IPS DF 4.7 (cell line): ENCODE results near the gene PELI2.

Experiments
- DNase-seq: peaks from one replicate; pipeline ENCODE4 v3.0.0-alpha.2; 2013; ENCODE audit warnings: low spot score; ENCODE audit errors: extremely low read depth

PELI2 gene

DNA sequence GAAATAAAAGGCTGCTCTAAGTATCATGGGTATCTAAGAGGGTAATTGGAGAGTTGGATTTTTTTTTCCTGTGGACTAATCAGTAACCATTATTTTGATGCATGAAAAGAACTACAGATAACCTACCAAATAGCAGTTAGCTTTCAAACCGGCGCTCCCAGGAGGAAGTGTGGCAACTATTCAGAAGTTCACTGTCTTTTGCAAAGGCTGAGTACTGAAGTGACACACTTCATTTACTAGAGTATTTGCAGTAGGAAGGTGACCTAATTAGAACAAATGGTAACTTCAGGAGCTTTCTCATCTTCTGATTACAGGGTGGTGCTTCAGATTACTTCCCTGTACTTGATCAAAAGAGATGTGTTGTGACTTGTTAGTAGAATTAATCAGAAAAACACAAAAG lies 87.7 kb downstream of the PELI2 start:
- no peak for DNase-seq

DNA sequence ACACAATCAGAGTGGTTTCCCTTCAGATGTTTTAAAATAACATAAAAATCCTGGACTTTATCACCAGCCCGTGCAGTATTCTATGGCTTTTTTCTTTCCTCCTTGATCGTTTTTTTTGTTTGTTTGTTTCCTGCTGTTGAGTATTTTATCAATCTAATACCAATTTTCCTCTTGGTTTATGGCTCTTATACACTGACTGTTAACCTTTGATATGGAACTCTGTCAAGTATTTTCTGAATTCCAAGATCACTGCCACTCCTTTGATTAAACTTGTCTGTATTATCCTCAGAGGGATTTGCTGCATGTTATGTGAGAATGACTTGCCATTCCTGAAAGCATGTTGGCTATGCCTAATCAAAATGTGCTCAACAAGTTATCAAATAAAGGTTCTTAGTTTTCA lies 88.4 kb downstream of the PELI2 start:
- no peak for DNase-seq

DNA sequence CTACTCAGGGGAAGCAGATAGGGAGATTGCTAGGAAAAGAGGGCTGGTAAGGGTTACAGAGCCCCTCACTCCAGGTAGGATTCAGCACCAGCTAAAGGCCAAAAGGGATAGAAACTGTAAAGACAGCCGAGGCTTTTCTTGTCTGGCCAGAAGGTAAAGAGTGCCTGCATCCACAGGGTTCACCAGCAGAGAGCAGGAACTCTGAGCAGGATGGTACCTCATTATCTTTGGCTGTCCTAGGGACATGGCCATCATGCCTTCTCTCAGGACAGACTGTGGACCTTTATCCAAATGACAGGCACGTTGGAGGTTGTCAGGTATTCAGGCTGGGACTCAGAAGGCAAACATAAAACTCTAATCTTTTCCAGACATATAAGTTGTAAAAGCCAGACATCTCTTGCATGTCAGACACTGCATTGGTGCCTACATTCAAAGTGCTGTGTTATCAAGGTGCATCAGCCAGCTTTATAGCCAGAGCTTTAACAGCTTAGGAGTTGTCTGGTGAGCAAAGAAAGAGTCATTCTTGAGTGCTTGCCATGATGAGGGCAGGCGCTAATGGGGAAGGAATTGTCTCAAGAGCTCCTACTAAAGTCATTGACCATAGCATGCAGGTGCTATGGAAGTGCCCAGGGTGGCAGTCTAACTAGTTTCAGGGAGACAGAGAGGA lies 89.5 kb downstream of the PELI2 start:
- no peak for DNase-seq

DNA sequence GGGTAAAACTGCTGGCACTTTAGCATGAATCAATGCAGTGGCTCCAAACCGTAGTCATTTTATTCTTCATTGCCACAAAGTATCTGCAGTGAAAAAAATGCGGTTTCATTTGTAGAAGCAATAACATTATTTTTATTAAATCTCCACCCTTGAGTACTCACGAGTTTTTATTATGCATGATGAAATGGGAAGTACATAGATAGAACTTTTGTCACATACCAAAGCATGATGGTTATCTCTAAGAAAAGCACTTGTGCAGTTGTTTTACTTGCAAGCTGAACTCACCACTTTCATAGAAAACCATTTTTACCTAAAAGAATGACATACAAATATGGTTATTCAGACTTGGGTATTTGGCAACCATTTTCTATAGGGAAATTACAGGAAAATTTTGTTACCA lies 90.3 kb downstream of the PELI2 start:
- no peak for DNase-seq

DNA sequence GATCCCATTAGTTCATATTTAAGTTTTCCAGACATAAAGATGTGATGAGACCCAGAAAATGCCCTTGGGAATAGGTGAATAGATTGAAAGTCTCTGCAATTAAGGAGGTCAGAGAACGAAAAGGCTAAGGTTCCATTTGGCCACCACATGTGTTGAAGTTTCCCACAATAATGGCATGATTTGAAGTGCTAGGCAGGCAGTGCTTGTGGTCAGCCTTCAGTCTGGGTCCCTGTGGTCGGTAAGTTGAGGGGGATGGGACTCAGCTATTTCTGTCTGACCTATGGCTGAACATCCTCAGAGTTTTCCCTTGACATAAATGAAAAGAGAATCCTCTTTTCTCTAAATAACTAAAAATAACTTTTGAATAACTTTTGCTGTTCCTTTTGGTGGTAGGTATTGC lies 92.4 kb downstream of the PELI2 start:
- no peak for DNase-seq

DNA sequence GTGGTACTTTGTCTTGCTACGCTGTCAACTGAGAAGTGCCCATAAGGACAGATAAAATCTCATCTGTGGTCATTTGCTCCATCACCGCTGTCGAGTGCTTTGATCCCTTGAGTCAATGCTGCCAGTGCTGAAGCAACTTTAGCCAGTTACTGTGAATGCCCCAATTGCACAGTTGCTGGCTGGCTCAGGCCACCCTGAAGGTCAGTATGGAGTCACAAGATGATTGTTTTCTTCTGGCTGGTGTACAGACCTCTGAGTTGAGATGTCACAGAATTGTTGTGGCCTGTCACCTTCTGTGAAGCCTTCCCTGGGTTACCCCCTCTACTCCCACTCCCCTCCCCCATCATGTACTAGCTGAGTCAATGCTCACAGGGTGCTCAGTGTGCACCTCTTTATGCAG lies 92.9 kb downstream of the PELI2 start:
- no peak for DNase-seq

DNA sequence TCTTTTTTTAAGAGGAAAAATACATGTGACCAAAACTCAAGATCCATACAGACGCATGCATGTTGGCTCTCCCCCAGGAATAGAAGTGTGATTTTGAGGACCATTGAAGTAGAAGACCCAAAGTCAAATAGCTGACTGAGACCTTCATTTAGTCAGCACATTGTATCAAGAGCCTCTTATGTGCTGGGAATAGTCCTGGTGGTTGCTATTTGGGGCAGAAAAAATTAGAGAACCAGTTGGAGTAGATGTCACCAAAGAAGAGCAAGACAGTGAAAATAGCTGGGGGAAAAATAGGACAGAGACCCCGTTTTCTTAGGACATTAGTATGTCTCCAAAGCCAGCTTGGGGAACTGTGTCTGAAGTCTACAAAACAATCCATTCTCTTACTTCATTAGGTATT lies 93.6 kb downstream of the PELI2 start:
- no peak for DNase-seq

DNA sequence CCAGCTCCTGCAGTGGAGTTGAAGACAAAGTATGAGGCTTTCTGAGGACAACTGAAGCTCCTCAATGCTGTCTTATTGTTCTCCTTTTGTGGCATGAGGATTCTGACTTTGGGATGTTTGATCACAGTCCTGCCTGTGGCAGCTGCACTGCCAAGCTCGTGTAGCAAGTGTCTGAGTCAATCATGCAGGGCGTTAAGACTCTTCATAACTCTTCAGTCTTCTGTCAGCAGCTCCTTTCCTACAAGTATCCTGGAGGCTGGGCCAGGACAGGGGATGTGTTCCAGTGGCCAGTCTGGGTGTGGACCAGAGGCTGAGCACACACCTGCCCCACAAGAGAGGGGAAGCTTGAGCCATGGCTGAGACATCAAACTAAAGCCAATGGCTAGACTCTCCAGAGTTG lies 94.3 kb downstream of the PELI2 start:
- DNase-seq: no peak

DNA sequence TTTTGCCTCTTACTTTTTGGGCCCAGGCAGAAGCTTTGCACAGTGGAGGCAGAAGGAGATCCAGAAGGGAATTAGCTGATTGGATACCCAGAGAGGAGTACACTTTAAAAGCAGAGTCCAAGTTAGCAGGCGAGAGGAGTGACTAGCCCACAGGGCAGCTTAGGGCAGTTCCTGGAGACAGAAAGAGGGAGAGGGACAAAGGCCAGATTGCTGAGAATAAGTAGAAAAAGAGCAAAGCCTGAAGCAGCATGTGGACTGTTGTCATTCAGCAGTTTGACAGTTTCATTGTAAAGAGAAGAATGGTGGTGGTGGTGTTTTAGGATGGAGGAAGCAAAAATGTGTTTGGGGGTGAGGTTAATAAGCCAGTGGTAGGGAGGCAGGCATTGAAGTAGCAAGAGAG lies 95.1 kb downstream of the PELI2 start:
- no peak for DNase-seq

DNA sequence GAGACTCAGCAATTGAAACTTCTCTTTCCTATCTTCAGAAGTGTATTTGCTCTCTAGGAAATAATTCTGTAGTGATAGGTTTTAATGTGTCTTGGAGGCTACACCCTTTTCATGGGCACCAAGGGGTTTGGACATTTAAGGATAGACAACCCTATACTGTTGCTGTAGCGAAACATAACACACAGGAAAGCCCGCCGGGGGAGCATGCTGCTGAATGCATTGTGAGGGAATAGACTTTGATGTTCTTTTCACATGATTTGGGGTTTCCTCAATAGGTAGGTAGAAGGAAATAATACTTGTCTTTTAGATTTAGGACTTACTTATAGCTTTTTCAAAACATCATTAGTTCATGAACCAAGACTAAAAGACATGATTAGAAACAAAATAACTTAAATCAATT lies 97.0 kb downstream of the PELI2 start:
- no peak for DNase-seq

DNA sequence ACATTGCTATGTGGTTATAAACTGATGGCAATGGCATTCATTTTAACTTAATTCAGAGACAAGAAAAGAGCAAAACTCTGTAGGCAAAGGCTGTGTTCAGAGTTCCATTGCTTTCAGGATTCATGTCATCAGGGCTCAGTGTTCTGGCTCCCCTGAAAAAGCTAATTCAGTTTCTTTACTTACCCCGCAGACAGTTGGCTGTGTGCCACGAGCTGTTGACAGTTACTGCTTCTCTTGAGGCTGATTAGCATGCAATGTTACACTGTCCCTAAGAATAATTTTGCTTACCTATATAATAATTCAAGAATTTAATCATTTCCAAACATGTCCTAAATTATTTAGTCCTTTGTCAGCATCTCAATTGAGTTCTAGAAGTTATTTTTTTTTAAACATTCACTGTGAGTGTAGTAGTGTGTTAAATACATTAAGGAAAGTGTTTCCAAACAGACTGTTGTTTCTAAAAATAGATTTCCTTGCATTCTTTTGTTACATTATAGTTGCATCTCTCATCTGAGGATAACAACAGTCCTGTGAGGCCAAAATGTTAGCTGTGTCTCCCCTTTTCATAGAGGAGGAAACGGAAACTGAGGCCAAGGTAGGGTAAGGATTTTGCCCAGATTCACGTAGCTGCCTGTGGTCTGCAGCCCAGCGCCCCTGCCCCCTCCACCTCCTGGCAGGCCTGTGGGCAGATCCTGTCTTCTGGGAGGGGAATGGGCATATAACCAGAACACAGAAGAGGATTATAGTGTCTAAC lies 98.6 kb downstream of the PELI2 start:
- no peak for DNase-seq

DNA sequence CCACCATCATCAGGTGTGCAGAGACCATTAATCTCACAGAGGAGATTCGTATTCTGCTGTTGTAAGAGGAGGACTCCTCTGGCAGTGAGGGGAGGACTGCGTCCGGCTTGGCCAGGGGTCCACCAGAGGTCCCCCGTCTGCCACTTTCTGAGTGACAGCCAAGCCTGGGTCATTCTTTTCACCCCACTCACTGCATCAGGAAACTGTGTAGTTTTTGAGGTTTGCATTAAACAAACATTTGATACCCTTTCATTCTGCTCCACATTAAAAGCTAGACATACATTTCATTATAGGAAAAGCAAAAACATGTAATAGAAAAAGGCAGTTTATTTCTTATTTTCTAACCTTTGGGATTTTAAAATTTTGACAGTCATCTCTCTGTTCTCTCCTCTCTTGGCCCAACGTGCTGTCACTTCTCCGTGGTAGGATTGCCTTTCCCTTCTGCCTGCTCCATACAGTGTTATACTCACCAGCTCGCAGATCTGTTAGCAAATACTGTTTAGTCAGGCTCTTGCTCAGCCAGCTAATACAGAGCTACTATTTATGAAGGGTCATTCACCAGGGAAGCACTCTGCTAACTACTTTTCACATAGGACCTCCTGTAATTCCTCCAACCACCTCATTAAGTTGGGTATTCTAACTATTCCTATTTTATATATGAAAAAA lies 99.3 kb downstream of the PELI2 start:
- DNase-seq: no peak

DNA sequence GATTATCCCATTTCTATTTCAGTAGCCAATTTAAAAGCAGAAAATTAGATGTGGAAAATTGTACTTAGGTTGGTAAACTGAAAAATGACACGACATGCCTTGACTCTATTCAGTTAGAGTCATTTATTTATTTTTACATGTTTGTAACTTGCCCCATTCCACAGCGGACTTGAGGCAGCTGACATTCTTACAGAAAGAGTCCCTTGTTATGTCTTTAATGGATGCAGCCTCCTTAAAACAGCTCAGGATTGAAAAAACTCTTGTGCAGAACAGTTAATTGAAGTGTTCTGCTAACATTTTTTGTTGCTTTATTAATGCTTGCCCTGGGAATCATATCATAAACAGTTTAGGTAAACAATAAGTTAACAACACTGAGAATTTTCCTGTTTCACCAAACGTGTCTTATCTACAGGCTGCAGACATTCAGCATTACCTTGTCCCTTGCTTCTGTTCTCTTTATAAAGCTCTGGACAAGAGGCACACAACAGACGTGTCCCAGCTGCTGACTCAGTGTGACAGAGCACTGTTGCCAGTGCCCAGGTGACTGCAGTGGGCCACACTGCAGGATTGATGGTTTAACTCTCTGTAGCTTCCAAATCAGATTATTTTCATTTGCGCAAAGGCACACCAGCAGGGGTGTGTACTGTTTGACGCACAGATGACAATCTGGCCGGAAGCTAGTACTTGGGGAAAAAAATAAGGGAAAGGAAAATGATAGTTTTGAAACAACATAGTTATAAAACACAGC lies 101.6 kb downstream of the PELI2 start:
- DNase-seq: no peak

DNA sequence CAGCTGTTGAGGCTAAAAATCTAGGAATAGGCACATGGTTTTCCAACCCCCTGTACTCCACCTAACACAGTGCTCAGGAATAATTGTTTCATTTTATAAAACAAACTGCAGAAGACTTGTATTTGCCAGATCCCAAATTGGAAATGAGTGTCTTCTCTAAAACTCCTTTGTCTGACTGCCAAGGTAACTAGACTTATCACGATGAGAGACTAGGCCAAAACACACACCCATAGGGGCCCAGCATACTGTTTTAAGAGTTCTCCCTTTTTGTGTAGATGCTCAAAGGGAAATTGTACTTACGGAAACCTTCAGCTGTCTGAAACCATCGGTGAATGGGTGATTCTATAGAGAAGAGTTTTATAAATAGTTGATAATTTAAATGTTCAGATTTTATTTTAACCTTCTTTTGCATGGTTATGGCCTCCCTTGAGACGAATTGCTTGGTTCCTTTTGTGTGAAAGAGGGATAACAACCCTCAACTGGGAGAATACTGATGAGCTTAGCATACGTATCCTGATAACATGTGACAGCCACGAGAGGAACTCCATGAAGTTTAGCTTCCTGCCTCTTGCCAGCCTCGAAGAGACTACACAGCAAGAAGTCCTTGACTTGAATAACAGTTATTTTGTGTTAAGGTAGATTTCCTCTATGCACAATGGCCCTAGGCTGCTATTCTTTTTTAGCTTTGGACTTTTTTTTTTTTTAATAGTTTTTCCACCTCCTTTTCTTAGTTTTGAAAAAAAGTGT lies 103.3 kb downstream of the PELI2 start:
- DNase-seq: no peak

DNA sequence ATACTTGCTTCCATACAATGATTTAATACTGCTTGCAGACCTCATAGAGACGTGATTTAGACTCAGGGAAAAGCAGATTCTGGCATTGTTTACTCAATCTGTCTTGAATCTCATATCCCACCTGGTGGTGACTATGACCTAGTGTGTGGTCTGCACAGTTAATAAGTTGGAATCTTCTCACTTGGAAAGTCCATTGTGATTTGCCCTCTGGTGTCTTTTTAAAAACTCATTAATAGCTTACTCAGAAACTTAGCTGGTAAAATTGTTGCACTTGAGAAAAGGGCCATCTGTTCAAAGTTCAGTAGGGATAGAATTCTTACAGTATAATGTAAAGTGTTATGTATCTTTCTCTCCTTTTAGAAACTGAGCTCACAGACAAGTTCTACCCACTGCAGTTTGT lies 106.0 kb downstream of the PELI2 start:
- DNase-seq: no peak

DNA sequence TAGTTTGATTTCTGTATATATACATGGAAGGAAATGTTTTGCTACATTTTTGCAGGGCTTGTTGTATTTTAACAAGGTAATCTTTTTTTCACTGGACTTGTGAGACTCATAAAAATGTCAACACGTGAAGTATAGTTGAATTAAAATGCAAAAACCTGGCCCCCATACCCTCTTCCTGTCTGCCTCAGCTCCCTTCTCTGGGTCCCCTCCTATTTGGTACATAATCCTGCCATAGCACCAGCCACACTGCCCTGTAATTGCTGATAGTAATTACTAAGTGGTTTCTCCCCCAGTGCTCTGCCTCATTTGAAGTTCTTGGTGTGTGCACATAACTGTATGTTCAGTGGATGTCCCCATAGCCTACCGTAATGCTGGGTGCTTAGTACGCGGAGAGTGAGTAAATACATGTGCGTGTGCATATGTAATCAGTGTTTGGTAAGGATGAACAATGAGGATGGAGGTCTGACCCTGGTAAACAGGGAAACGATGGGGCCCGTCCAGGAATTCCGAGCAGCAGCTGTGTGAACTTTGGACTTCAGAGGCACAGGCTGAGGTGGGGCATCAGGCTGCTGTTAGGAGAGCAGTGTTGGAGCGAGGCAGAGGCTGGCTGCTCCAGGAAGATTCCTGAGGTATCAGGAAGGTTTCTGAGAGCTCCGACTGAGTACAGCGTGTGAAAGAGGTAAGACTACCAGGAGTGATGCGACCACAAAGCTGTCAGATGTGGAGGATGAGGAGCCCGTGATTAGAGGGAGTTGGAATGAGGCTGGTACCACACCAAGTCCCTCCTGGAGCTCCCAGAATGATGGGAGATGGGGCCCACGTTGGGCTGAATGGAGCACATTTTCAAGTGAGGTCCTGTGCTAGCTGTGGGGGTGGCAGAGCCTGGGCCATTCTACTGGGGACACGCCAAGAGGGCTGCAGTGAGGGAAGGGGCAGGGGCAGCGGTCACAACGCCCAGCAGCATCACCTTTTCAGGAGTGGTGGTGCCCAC lies 106.8 kb downstream of the PELI2 start:
- DNase-seq: no peak

DNA sequence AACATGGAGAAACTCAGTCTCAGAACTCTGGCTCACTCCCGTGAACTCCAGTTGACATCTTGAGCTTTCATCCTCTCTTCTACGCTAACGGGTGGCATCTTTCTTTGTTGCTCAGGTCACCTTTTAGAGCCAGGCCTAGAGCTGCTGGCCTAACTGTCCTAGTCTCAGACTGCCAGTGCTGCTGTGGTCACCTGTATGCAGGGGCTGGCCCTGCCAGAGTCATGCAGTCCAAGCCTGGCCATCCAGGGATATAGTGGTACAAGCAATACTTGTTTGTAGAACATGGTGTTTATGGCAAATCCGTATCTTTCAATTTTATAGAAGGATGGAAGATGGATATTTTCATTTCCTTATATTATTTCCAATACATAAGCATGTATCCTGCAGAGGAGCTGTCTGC lies 117.2 kb downstream of the PELI2 start:
- DNase-seq: no peak

DNA sequence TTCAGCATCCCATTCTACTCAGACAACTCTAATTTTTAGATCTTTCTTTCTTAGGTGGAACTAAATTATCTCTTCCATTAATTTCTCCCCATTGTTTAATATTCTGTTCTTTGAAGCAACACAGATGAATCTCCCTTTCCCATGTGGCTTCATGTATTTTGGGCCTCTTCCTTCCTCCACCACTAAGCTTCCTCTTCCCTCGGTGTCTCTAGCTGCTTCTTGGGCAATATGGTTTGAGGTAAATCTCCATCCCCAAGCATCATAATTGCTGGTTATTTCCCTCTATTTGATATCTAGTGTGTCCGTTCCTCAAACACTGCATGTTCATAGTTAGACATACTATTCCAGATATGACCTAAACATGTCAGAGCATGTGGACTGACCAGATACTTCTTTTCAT lies 119.2 kb downstream of the PELI2 start:
- no peak for DNase-seq

DNA sequence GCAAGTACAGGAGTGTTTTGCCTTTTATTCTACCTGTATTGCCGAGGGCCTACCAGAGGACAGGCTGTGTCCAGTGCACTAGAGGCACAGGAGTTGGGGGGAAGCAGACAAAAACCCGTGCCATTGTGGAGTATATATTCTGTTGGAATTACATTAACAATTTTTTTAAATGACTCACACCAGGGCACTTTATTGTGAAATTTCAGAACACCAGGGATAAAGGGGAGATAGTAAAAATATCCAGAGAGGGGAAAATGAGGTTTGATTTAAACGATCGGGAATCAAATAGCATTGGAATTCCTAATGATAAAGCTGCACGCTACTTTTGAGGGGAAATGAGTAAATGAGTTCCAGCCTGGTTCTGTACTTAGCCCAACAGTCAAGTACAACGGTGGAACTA lies 123.2 kb downstream of the PELI2 start:
- no peak for DNase-seq

DNA sequence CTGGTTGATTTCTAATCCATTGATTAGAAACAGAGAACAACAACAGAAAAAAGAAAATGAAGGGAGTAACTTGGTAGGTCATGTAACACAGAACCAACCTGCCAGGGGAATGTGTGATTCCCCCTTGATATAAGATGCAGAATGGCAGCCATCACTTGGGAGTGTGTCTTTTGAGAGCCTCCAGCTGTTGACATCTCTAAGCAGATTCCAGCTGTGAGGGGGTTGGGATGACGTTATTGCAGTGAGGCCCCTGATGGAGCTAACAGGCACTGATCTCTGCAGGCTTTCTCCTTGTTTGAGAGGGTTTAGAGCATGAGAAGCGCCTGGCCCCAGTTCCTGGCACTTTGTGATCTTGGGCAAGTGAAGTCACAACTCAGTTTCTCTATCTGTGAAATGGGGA lies 124.9 kb downstream of the PELI2 start:
- DNase-seq: no peak
